IMR-90 (cell line): Measurements from ENCODE around the gene CASP2. TPM values are rescaled to one million over a fixed set of nuclear protein-coding genes. Genes with fewer than 3 reads are reported as not detected.

Source experiments
- ATAC-seq: fragments of 200-7000 bp; cut with Tn5 transposase; 2 replicates; pipeline ENCODE4 v1.9.1; 2020; ENCODE audit warnings: low read depth, mild to moderate bottlenecking, moderate library complexity
- BruUV-seq: library from RNA; stranded (reverse); fragments of 400-500 nt; replicated peaks from 2 replicates; lab custom pipeline; 2021; lab: Mats Ljungman, UMichigan
- CTCF ChIA-PET: fragments of 300-600 bp; formaldehyde crosslinking; extraction: SDS; loops from one replicate; lab custom pipeline; 2021; ENCODE audit warnings: antibody characterized with exemption; lab: Yijun Ruan, JAX
- POLR2A ChIA-PET: fragments of 300-600 bp; sonication (Branson Sonifier 250); formaldehyde crosslinking; loops from one replicate; lab custom pipeline; 2022; ENCODE audit warnings: antibody characterized with exemption; ENCODE audit not compliant: unreplicated experiment; lab: Charles Lee
- DNase-seq: peaks from one replicate; pipeline ENCODE4 v3.0.0; 2013
- H2AFZ ChIP-seq: replicated peaks from 2 replicates; pipeline ENCODE3; 2013; ENCODE audit warnings: low read length, mild to moderate bottlenecking; ENCODE audit not compliant: poor library complexity
- H2AK5ac ChIP-seq: 2 replicates; pipeline ENCODE4 v1.6.1; 2013; ENCODE audit warnings: low read depth, low read length, inconsistent platforms
- H2AK9ac ChIP-seq: replicated peaks from 2 replicates; pipeline ENCODE3; 2013; ENCODE audit warnings: mild to moderate bottlenecking, low read depth, low read length, moderate library complexity; ENCODE audit not compliant: poor library complexity
- H2BK120ac ChIP-seq: 2 replicates; pipeline ENCODE4 v1.6.1; 2013; ENCODE audit warnings: low read depth, low read length, inconsistent platforms
- H2BK15ac ChIP-seq: 3 replicates; pipeline ENCODE4 v1.6.1; 2013; ENCODE audit warnings: low read depth, low read length, inconsistent platforms
- H2BK20ac ChIP-seq: 2 replicates; pipeline ENCODE4 v1.6.1; 2013; ENCODE audit warnings: low read depth, mild to moderate bottlenecking, inconsistent platforms, low read length, moderate library complexity
- H2BK5ac ChIP-seq: 2 replicates; pipeline ENCODE4 v1.6.1; 2013; ENCODE audit warnings: mild to moderate bottlenecking, low read depth, low read length, inconsistent platforms; ENCODE audit not compliant: poor library complexity, severe bottlenecking
- H3K14ac ChIP-seq: replicated peaks from 2 replicates; pipeline ENCODE4 v1.6.1; 2013; ENCODE audit warnings: low read depth, low read length, inconsistent platforms
- H3K18ac ChIP-seq: 2 replicates; pipeline ENCODE4 v1.6.1; 2013; ENCODE audit warnings: low read depth, low read length, control low read depth
- H3K23ac ChIP-seq: 2 replicates; pipeline ENCODE4 v1.6.1; 2013; ENCODE audit warnings: low read depth, low read length, inconsistent platforms
- H3K27ac ChIP-seq: 2 replicates; pipeline ENCODE4 v1.5.1; 2013; ENCODE audit warnings: mild to moderate bottlenecking, control low read depth, low read length; ENCODE audit not compliant: insufficient read depth
- H3K27me3 ChIP-seq: 2 replicates; pipeline ENCODE4 v1.6.1; 2013; ENCODE audit warnings: low read length; ENCODE audit not compliant: control insufficient read depth, insufficient read depth
- H3K36me3 ChIP-seq: 2 replicates; pipeline ENCODE4 v1.6.1; 2013; ENCODE audit warnings: low read length, mixed read lengths; ENCODE audit not compliant: control insufficient read depth, insufficient read depth
- H3K4ac ChIP-seq: 2 replicates; pipeline ENCODE4 v1.6.1; 2013; ENCODE audit warnings: low read depth, low read length, inconsistent platforms
- H3K4me1 ChIP-seq: 2 replicates; pipeline ENCODE4 v1.6.1; 2013; ENCODE audit warnings: low read length, mixed read lengths; ENCODE audit not compliant: control insufficient read depth, insufficient read depth
- H3K4me2 ChIP-seq: 2 replicates; pipeline ENCODE4 v1.6.1; 2013; ENCODE audit warnings: low read depth, mild to moderate bottlenecking, control low read depth, low read length, moderate library complexity
- H3K4me3 ChIP-seq: 2 replicates; pipeline ENCODE4 v1.5.1; 2013; ENCODE audit warnings: low read depth, mild to moderate bottlenecking, control low read depth, low read length, moderate library complexity; ENCODE audit not compliant: insufficient read depth
- H3K56ac ChIP-seq: 2 replicates; pipeline ENCODE4 v1.6.1; 2013; ENCODE audit warnings: low read length, inconsistent platforms; ENCODE audit not compliant: insufficient read depth; ENCODE audit errors: extremely low read depth
- H3K79me1 ChIP-seq, 2 experiments: 2 replicates each; pipeline ENCODE4 v1.6.1; 2013; ENCODE audit warnings: low read length in 2 of 2, inconsistent platforms in 1 of 2, low read depth in 1 of 2
- H3K9ac ChIP-seq: 2 replicates; pipeline ENCODE4 v1.6.1; 2013; ENCODE audit warnings: low read depth, low read length, control low read depth
- H3K9me1 ChIP-seq: 2 replicates; pipeline ENCODE4 v1.6.1; 2013; ENCODE audit warnings: low read length, inconsistent platforms; ENCODE audit not compliant: insufficient read depth
- H3K9me3 ChIP-seq: 2 replicates; pipeline ENCODE4 v1.6.1; 2013; ENCODE audit warnings: low read length; ENCODE audit not compliant: control insufficient read depth, insufficient read depth
- H4K20me1 ChIP-seq: 2 replicates; pipeline ENCODE4 v1.6.1; 2013; ENCODE audit warnings: low read length, inconsistent platforms; ENCODE audit not compliant: insufficient read depth
- H4K5ac ChIP-seq: 2 replicates; pipeline ENCODE4 v1.6.1; 2013; ENCODE audit warnings: mild to moderate bottlenecking, low read depth, low read length, control low read depth
- H4K8ac ChIP-seq, 2 experiments: 2 replicates each; pipeline ENCODE4 v1.6.1; 2013; ENCODE audit warnings: low read depth in 2 of 2, low read length in 2 of 2, control low read depth in 1 of 2, inconsistent platforms in 1 of 2
- H4K91ac ChIP-seq: 2 replicates; pipeline ENCODE4 v1.6.1; 2013; ENCODE audit warnings: low read depth, low read length, inconsistent platforms; ENCODE audit not compliant: insufficient read depth
- BHLHE40 ChIP-seq: fragments of 150-350 bp; IDR thresholded peaks from 2 replicates; pipeline ENCODE4 v1.6.1; 2016; ENCODE audit warnings: mild to moderate bottlenecking, low read depth, low read length
- CEBPB ChIP-seq: IDR thresholded peaks from 2 replicates; pipeline ENCODE4 v1.6.1; 2012; ENCODE audit warnings: low read depth, low read length, improper control_type of control experiment
- CHD1 ChIP-seq: IDR thresholded peaks from 2 replicates; pipeline ENCODE4 v1.6.1; 2012; ENCODE audit warnings: low read depth, low read length, improper control_type of control experiment
- CTCF ChIP-seq: conservative IDR thresholded peaks from 2 replicates; pipeline ENCODE4 v1.5.1; 2012; ENCODE audit warnings: mild to moderate bottlenecking, low read depth, low read length, improper control_type of control experiment
- FOS ChIP-seq: fragments of 150-350 bp; IDR thresholded peaks from 2 replicates; pipeline ENCODE4 v1.6.1; 2016; ENCODE audit warnings: low read depth, low read length
- MAFK ChIP-seq: IDR thresholded peaks from 2 replicates; pipeline ENCODE4 v1.6.1; 2012; ENCODE audit warnings: low read depth, low read length, improper control_type of control experiment
- MAZ ChIP-seq: IDR thresholded peaks from 2 replicates; pipeline ENCODE4 v1.6.1; 2012; ENCODE audit warnings: low read depth, mild to moderate bottlenecking, low read length, improper control_type of control experiment, moderate library complexity, borderline replicate concordance
- MXI1 ChIP-seq: IDR thresholded peaks from 2 replicates; pipeline ENCODE4 v1.6.1; 2012; ENCODE audit warnings: low read depth, mild to moderate bottlenecking, low read length, moderate library complexity, borderline replicate concordance
- NFE2L2 ChIP-seq: fragments of 150-350 bp; IDR thresholded peaks from 2 replicates; pipeline ENCODE4 v1.6.1; 2016; ENCODE audit warnings: low read depth, mild to moderate bottlenecking, low read length
- POLR2A ChIP-seq: IDR thresholded peaks from 2 replicates; pipeline ENCODE4 v1.6.1; 2012; ENCODE audit warnings: mild to moderate bottlenecking, low read depth, low read length
- RAD21 ChIP-seq: IDR thresholded peaks from 2 replicates; pipeline ENCODE4 v1.6.1; 2012; ENCODE audit warnings: low read length, improper control_type of control experiment
- RCOR1 ChIP-seq: IDR thresholded peaks from 2 replicates; pipeline ENCODE4 v1.6.1; 2012; ENCODE audit warnings: mild to moderate bottlenecking, low read length, improper control_type of control experiment; ENCODE audit not compliant: insufficient replicate concordance
- RFX5 ChIP-seq: IDR thresholded peaks from 2 replicates; pipeline ENCODE4 v1.8.0; 2012; ENCODE audit warnings: low read depth, mild to moderate bottlenecking, low read length, moderate library complexity
- SMC3 ChIP-seq: fragments of 150-350 bp; IDR thresholded peaks from 2 replicates; pipeline ENCODE4 v1.6.1; 2016; ENCODE audit warnings: low read depth, mild to moderate bottlenecking, antibody characterized with exemption, low read length, moderate library complexity
- WGBS, 2 experiments: methylation state at CpG; one replicate each; pipeline versions ENCODE4 v1.1.5 to v1.1.7; 2013; ENCODE audit warnings: missing lambda C conversion rate in 2 of 2; ENCODE audit not compliant: insufficient read length in 1 of 2; ENCODE audit errors: extremely low coverage in 2 of 2; 5-methylcytosine and 5-hydroxymethylcytosine counted together
- dilution Hi-C: fragments of 300-500 bp; cut with HindIII; formaldehyde crosslinking; loops from one replicate; pipeline ENCODE4 v1.14.3; 2018; ENCODE audit warnings: low sequenced_read_pairs; ENCODE audit not compliant: unreplicated experiment
- in situ Hi-C: fragments of 300-500 bp; cut with MboI; formaldehyde crosslinking; loops from 3 replicates; pipeline ENCODE4 v1.14.3; 2019; ENCODE audit warnings: low sequenced_read_pairs, inconsistent platforms, mixed read lengths
- intact Hi-C: fragments of 100-400 bp; cut with micrococcal nuclease; formaldehyde crosslinking; loops from 2 replicates; pipeline ENCODE4 v1.10.0; 2022
- polyA plus RNA-seq, 3 experiments: library from polyadenylated mRNA; depleted of rRNA; stranded (reverse); fragments of >200 nt; gene quantifications; 2 replicates each; pipeline ENCODE4 v1.2.3, GENCODE V29; 2012; ENCODE audit warnings: low replicate concordance in 1 of 3
- total RNA-seq: library from RNA; depleted of rRNA; stranded (reverse); fragments of >200 nt; gene quantifications from 2 replicates; pipeline ENCODE4 v1.2.3, GENCODE V29; 2012
- TF ChIP-seq, protein P1 (sequence below): fragments of 150-350 bp; IDR thresholded peaks from 2 replicates; pipeline ENCODE4 v1.6.1; 2017; ENCODE audit warnings: mild to moderate bottlenecking, antibody characterized with exemption, low read length, low read depth
- TF ChIP-seq, protein P2 (sequence below): fragments of 150-350 bp; IDR thresholded peaks from 2 replicates; pipeline ENCODE4 v1.6.1; 2016; ENCODE audit warnings: low read depth, mild to moderate bottlenecking, low read length, moderate library complexity, borderline replicate concordance

Gene CASP2
- total and polyA plus RNA-seq, 2 of the 4 experiments (the other 2 are of a cell fraction) = 15.4 to 25.6 TPM

DNA sequence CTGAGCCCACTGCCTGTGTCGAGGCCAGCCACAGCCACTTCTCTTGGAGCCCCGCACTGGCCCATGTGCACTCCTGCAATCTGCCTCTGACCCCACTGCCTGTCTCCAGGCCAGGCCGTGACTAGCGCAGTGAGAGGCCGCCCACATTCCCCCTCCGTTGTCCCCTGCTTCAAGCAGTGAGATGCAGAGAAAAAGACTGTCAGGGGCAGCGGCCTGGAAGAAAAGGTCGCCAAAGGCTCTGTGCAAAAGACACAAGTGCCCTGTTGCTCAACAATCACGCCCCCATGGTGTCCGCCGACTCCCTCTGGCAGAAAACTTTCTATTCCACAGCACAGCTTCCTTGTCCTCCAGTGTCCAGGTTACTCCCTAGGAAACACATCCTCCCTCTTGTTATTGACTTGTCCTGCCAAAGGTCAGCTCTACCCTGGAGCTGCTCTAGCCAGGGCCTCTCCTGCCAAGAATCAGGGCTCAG, 64.4 kb downstream of the CASP2 start:
- dilution Hi-C loops (no loop called here), in situ Hi-C loops (no loop called here), intact Hi-C loops (no loop called here)
- no peak overlapping the region for H2BK5ac ChIP-seq
- H2AFZ ChIP-seq = no peak overlapping the region
- ChIA-PET POLR2A (no interaction called here), CTCF (interaction anchor here (0.6 kb wide), 1 partner anchor 42 kb away, joined by 3 read pairs; no protein-coding TSS in a partner anchor)
- no peak overlapping the region for H3K9ac ChIP-seq
- ATAC-seq (no peak), DNase-seq (no peak)
- H2AK9ac ChIP-seq = no peak overlapping the region
- H3K9me3 ChIP-seq = no peaks in the 10 kb centered on the region
- no peaks in the 10 kb centered on the region for H4K20me1 ChIP-seq
- no peak overlapping the region for H4K91ac ChIP-seq
- H3K27ac ChIP-seq = no peak overlapping the region
- H3K4me1 ChIP-seq = no peaks in the 10 kb centered on the region
- H3K36me3 ChIP-seq = no peaks in the 10 kb centered on the region
- H2BK20ac ChIP-seq = no peak overlapping the region
- no peaks in the 10 kb centered on the region; the same call in 1 of the 2 replicates for H3K9me1 ChIP-seq
- H2AK5ac ChIP-seq = no peak overlapping the region
- H3K27me3 ChIP-seq = peaks cover 29% of the 10 kb centered on the region
- no peak overlapping the region for H3K23ac ChIP-seq
- H2BK15ac ChIP-seq = no peak overlapping the region
- no peak for TF ChIP-seq MXI1
- TF ChIP-seq MAFK = no peak
- no peak for TF ChIP-seq RAD21
- TF ChIP-seq CEBPB = no peak
- TF ChIP-seq, protein P1, sequence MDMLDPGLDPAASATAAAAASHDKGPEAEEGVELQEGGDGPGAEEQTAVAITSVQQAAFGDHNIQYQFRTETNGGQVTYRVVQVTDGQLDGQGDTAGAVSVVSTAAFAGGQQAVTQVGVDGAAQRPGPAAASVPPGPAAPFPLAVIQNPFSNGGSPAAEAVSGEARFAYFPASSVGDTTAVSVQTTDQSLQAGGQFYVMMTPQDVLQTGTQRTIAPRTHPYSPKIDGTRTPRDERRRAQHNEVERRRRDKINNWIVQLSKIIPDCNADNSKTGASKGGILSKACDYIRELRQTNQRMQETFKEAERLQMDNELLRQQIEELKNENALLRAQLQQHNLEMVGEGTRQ = no peak
- no peak for TF ChIP-seq FOS
- TF ChIP-seq CHD1 = no peak
- TF ChIP-seq NFE2L2 = no peak
- TF ChIP-seq RFX5 = no peak
- TF ChIP-seq, protein P2, sequence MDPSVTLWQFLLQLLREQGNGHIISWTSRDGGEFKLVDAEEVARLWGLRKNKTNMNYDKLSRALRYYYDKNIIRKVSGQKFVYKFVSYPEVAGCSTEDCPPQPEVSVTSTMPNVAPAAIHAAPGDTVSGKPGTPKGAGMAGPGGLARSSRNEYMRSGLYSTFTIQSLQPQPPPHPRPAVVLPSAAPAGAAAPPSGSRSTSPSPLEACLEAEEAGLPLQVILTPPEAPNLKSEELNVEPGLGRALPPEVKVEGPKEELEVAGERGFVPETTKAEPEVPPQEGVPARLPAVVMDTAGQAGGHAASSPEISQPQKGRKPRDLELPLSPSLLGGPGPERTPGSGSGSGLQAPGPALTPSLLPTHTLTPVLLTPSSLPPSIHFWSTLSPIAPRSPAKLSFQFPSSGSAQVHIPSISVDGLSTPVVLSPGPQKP = no peak
- TF ChIP-seq CTCF = no peak
- no peak for TF ChIP-seq MAZ
- no peak for TF ChIP-seq RCOR1
- TF ChIP-seq BHLHE40 = no peak
- no peak for TF ChIP-seq POLR2A
- no peak for TF ChIP-seq SMC3
- no peak overlapping the region for H3K18ac ChIP-seq
- H3K56ac ChIP-seq = no peak overlapping the region
- H3K4me3 ChIP-seq = no peak overlapping the region
- WGBS, 2 experiments = 20% methylated on average over 1 of the region's 11 CpGs; no CpG with 5 or more reads in 1 of the 2 experiments
- H2BK120ac ChIP-seq = no peak overlapping the region
- H3K79me1 ChIP-seq = no peaks in the 10 kb centered on the region
- no peak overlapping the region for H4K8ac ChIP-seq
- BruUV-seq = no TSS peak
- H3K14ac ChIP-seq = no peak overlapping the region
- H4K5ac ChIP-seq = no peak overlapping the region
- H3K4ac ChIP-seq = no peak overlapping the region
- H3K4me2 ChIP-seq = no peak overlapping the region
